OCI-LY1 (cell line): ENCODE data around the gene SFT2D3.

Experiments used
- CTCF ChIP-seq: fragments of 200-600 bp; sonication (generic), shearing (Covaris generic); IDR thresholded peaks from 2 replicates; pipeline ENCODE4 v1.5.1; 2017; ENCODE audit warnings: mild to moderate bottlenecking, antibody characterized with exemption, low read length, moderate library complexity, mixed read lengths
- EZH2 ChIP-seq: fragments of 200-600 bp; sonication (generic), shearing (Covaris generic); IDR thresholded peaks from 2 replicates; pipeline ENCODE4 v1.8.0; 2017; ENCODE audit warnings: borderline replicate concordance, mixed run types, mild to moderate bottlenecking, antibody characterized with exemption, low read length, moderate library complexity, mixed read lengths

GRCh38 chr2:127658146-127658545 is 43.2 kb upstream of the SFT2D3 start:
- TF ChIP-seq CTCF, result no peak
- no peak for TF ChIP-seq EZH2
